T-helper 1 cell treated with Interleukin-12 subunit alpha and Interleukin-12 subunit beta and Interleukin-4 antibody, amounts not matched to agents 30 μg/mL and 1 μg/mL, for 36 hours (primary cell): ENCODE results near the gene LIPC.

Experiments used
- H3K27ac Mint-ChIP-seq: one replicate; pipeline ENCODE4 v1.8.0; 2021; ENCODE audit warnings: mild to moderate bottlenecking, mixed read lengths
- H3K27me3 Mint-ChIP-seq: one replicate; pipeline ENCODE4 v1.8.0; 2021; ENCODE audit warnings: low read depth, mixed read lengths
- H3K36me3 Mint-ChIP-seq: one replicate; pipeline ENCODE4 v1.8.0; 2021; ENCODE audit warnings: low read depth, mixed read lengths
- H3K4me1 Mint-ChIP-seq: one replicate; pipeline ENCODE4 v1.8.0; 2021; ENCODE audit warnings: low read depth, mixed read lengths
- H3K4me3 Mint-ChIP-seq: one replicate; pipeline ENCODE4 v1.8.0; 2021; ENCODE audit warnings: mild to moderate bottlenecking, moderate library complexity, mixed read lengths
- H3K9me3 Mint-ChIP-seq: one replicate; pipeline ENCODE4 v1.8.0; 2021; ENCODE audit warnings: mixed read lengths

The LIPC gene

DNA sequence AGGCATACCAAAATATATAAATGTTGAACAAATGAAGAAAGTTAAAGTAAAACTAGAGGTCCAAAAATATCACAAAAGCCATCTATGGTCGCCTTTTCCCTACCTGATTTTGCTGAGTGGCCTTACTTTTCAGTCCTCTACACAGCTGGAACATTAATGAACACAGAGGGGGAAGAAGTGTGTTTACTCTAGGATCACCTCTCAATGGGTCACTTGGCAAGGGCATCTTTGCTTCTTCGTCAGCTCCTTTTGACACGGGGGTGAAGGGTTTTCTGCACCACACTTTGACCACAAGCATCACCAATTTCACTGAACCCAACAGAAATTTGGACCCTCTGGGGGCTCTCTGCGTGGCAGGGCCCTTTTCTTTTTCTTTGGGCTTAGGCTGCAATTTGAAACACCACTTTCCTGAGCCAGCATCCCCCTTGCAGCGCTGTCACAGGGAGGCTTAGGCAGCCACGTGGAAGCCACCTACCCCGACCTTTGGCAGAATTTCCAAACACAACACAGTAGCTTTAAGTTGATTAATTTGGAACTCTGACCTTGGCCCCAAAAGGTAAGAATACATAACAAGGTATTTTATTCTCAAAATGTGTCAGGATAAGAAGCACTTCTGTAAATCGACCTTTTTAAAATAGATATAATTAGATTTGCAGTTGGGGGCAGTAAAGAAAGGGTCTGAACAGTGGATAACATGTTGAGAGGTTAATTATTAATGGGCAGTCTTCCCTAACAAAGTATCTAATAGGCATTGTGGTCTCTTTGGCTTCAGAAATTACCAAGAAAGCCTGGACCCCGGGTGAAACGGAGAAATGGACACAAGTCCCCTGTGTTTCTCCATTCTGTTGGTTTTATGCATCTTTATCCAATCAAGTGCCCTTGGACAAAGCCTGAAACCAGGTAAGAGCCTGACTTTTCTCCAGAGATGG lies at the start of gene LIPC:
TSS of gene LIPC (plus strand) at position 771 of the 929 bp plus-strand sequence. CDS start at position 813, 42 bp downstream.
- Mint-ChIP-seq H3K27ac (no peak within 1 kb of the TSS), H3K27me3 (no peaks in the 10 kb centered on the region), H3K9me3 (no peaks in the 10 kb centered on the region), H3K4me3 (no peak within 1 kb of the TSS), H3K4me1 (no peaks in the 10 kb centered on the region), H3K36me3 (no peaks in the 10 kb centered on the region)

DNA sequence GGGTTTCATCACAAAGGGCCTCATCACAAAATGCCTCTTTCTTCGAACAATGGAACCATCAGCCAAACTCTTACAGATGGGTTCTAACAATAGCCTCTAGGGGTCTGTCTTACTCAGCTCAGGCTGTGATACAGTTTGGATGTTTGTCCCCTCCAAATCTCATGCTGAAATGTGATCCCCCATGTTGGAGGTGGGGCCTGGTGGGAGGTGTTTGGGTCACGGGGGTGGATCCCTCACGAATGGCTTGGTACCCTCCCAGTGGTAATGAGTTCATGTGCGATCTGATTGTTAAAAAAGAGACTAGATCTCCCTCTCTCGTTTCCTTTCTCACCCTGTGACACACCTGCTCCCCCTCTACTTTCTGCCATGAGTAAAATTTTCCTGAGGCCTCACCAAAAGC lies 47.9 kb upstream of the LIPC start:
- H3K36me3 Mint-ChIP-seq: peaks cover 3% of the 10 kb centered on the region
- H3K4me1 Mint-ChIP-seq: peaks cover 6% of the 10 kb centered on the region
- H3K4me3 Mint-ChIP-seq: no peak overlapping the region
- H3K9me3 Mint-ChIP-seq: peaks cover 8% of the 10 kb centered on the region
- no peaks in the 10 kb centered on the region for H3K27me3 Mint-ChIP-seq
- peak overlapping the region; percentile 73 for H3K27ac Mint-ChIP-seq

- peaks cover 6% of the 10 kb centered on the region for H3K4me1 Mint-ChIP-seq
- no peaks in the 10 kb centered on the region for H3K27me3 Mint-ChIP-seq
- peaks cover under 1% of the 10 kb centered on the region for H3K9me3 Mint-ChIP-seq
- H3K36me3 Mint-ChIP-seq: peaks cover 3% of the 10 kb centered on the region
- no peak overlapping the region for H3K27ac Mint-ChIP-seq
- no peak overlapping the region for H3K4me3 Mint-ChIP-seq
Observed at GRCh38 chr15:58384667-58385066, 47.1 kb upstream of the LIPC start.

GRCh38 chr15:58386081-58386480 lies 45.7 kb upstream of the LIPC start:
- Mint-ChIP-seq H3K9me3 (no peaks in the 10 kb centered on the region), H3K4me3 (no peak overlapping the region), H3K27me3 (no peaks in the 10 kb centered on the region), H3K4me1 (peaks cover 6% of the 10 kb centered on the region), H3K27ac (no peak overlapping the region), H3K36me3 (peaks cover 3% of the 10 kb centered on the region)

DNA sequence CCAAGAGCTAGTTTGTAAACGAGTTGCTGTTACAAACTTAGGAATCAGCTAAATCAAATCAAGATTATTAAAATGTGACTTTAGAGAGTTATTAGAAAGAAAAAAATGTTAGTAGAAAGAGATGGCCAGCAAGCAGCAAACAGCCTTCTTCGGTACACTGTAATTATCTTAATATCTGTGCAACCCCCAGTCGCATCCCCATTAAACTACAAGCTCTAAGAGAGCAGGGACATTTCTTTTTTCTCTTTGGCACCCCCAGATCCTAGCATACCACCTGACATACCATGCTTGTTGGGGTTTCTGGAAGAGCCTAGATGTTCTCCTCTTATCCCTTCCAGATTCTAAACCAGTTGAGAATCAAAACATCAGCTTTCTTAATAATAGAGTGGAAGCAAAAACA lies 45.1 kb upstream of the LIPC start:
- Mint-ChIP-seq H3K4me1 (peaks cover 6% of the 10 kb centered on the region), H3K27me3 (no peaks in the 10 kb centered on the region), H3K4me3 (no peak overlapping the region), H3K9me3 (no peaks in the 10 kb centered on the region), H3K36me3 (peaks cover 2% of the 10 kb centered on the region), H3K27ac (no peak overlapping the region)

DNA sequence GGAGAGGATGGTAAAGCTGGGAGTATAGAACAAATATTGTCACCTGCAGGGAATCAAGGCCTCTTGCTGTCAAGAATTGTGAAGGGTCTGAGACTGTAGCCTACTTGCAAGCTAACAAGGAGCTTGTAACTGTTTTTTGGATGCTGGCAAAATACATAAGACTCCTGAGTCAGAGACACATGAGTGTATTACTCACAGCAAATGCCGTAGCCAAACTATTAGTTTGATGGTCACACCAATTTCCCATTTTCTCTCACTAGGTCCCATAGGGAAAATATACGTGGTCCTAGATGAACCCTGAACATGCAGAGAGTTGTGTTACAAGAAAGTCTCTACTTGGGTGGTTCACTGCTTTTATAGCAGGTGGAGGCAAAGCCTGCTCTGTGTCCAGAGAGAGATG lies 44.7 kb upstream of the LIPC start:
- H3K4me3 Mint-ChIP-seq: no peak overlapping the region
- H3K4me1 Mint-ChIP-seq: peaks cover 6% of the 10 kb centered on the region

GRCh38 chr15:58388211-58388610 lies 43.6 kb upstream of the LIPC start:
- Mint-ChIP-seq H3K4me3 (no peak overlapping the region), H3K36me3 (no peaks in the 10 kb centered on the region), H3K27ac (no peak overlapping the region), H3K27me3 (no peaks in the 10 kb centered on the region), H3K9me3 (no peaks in the 10 kb centered on the region), H3K4me1 (peaks cover 6% of the 10 kb centered on the region)

More for the DNA sequence above, 44.7 kb upstream of the LIPC start:
- no peaks in the 10 kb centered on the region for H3K36me3 Mint-ChIP-seq
- no peaks in the 10 kb centered on the region for H3K9me3 Mint-ChIP-seq
- H3K27ac Mint-ChIP-seq: no peak overlapping the region
- no peaks in the 10 kb centered on the region for H3K27me3 Mint-ChIP-seq

DNA sequence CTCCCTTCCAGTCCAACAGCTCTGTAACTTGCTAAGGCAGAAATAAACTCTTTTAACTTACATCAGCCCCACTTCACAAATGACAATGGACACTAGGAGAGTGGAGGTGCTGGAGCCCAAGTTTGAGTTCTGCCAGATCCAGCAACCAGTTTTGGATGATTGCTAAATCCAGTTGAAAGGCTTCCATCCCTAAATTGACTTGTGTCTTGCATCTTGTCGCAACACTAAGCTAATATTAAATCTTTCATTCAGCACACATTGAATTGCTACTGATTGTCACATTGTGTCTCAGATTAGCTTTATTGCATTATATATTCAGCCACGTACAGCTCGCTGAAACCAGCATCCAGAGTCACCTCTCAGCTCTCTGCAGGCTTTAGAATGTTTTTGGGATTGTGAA lies 41.7 kb upstream of the LIPC start:
- no peaks in the 10 kb centered on the region for H3K4me1 Mint-ChIP-seq
- no peaks in the 10 kb centered on the region for H3K9me3 Mint-ChIP-seq
- no peak overlapping the region for H3K27ac Mint-ChIP-seq
- H3K27me3 Mint-ChIP-seq: peaks cover 2% of the 10 kb centered on the region
- no peak overlapping the region for H3K4me3 Mint-ChIP-seq
- H3K36me3 Mint-ChIP-seq: no peaks in the 10 kb centered on the region

DNA sequence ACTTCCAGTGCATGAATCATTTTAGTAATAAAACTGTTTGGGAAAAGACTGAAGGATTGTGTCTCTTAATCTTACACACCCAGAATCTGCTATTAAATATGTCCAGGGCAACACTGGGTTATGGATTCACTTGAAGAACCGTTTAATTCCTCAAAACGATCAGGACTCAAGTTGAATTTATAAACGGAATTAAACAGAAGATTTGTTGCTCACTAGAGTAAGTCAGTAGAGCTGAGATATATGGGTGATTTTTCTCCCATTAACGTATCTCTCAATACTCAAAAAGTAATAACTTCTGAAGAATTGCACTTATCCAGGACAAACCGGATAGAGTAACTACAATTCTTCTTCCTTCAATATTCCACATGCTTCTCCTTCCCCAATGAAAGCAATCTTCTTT lies 41.1 kb upstream of the LIPC start:
- Mint-ChIP-seq H3K36me3 (no peaks in the 10 kb centered on the region), H3K9me3 (no peaks in the 10 kb centered on the region), H3K4me3 (no peak overlapping the region), H3K4me1 (no peaks in the 10 kb centered on the region), H3K27me3 (peaks cover 5% of the 10 kb centered on the region), H3K27ac (no peak overlapping the region)

GRCh38 chr15:58391088-58391487 lies 40.7 kb upstream of the LIPC start:
- Mint-ChIP-seq H3K9me3 (no peaks in the 10 kb centered on the region), H3K4me1 (no peaks in the 10 kb centered on the region), H3K27ac (no peak overlapping the region), H3K36me3 (no peaks in the 10 kb centered on the region), H3K27me3 (peaks cover 9% of the 10 kb centered on the region), H3K4me3 (no peak overlapping the region)

DNA sequence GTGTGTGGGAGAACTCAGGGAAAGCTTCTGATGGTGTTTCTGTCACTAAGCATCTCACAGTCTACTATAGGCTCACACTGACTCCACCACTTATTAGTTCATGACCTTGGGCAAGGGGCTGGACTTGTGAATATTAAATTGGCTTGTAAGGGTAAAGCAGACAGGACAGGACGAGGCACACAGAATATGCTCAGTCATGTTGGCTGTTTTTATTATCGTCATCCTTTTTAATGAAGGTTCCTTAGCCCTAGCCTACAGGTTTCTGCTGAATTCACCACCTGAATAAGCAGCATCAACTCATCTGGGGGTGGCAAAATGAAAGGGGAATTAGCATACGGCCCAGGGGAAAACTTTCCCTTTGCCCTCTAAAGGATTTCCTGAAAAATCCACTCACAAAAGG lies 39.6 kb upstream of the LIPC start:
- peaks cover 16% of the 10 kb centered on the region for H3K27me3 Mint-ChIP-seq

GRCh38 chr15:58392611-58393161 lies 39.1 kb upstream of the LIPC start:
- H3K27me3 Mint-ChIP-seq: peaks cover 20% of the 10 kb centered on the region
- no peaks in the 10 kb centered on the region for H3K36me3 Mint-ChIP-seq
- H3K27ac Mint-ChIP-seq: no peak overlapping the region
- no peaks in the 10 kb centered on the region for H3K4me1 Mint-ChIP-seq
- no peak overlapping the region for H3K4me3 Mint-ChIP-seq
- no peaks in the 10 kb centered on the region for H3K9me3 Mint-ChIP-seq

More for the DNA sequence above, 39.6 kb upstream of the LIPC start:
- H3K9me3 Mint-ChIP-seq: no peaks in the 10 kb centered on the region
- no peaks in the 10 kb centered on the region for H3K4me1 Mint-ChIP-seq
- no peaks in the 10 kb centered on the region for H3K36me3 Mint-ChIP-seq
- H3K27ac Mint-ChIP-seq: no peak overlapping the region
- H3K4me3 Mint-ChIP-seq: no peak overlapping the region

DNA sequence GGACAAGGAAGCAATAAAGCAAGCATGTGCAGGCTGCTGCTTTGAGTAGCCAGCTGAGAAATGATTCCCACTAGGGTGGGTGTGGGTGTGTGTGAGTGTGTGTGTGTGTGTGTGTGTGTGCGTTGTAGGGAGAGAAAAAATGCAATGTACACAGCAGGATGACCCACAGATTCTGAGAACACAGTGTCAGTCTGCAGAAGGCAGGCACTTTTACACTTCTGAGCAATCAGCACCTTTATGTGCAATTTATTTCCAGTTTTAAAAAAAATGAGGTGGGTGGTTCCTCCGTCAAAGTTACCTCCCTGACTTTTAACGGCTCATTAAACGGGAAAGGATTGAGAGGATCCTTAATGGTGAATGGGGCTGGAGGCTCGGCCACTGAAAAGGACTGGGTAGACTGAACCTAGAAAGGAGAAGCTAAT lies 38.5 kb upstream of the LIPC start:
- H3K36me3 Mint-ChIP-seq: no peaks in the 10 kb centered on the region
- H3K4me1 Mint-ChIP-seq: no peaks in the 10 kb centered on the region
- H3K27ac Mint-ChIP-seq: no peak overlapping the region
- no peaks in the 10 kb centered on the region for H3K9me3 Mint-ChIP-seq
- H3K27me3 Mint-ChIP-seq: peaks cover 24% of the 10 kb centered on the region
- H3K4me3 Mint-ChIP-seq: no peak overlapping the region

DNA sequence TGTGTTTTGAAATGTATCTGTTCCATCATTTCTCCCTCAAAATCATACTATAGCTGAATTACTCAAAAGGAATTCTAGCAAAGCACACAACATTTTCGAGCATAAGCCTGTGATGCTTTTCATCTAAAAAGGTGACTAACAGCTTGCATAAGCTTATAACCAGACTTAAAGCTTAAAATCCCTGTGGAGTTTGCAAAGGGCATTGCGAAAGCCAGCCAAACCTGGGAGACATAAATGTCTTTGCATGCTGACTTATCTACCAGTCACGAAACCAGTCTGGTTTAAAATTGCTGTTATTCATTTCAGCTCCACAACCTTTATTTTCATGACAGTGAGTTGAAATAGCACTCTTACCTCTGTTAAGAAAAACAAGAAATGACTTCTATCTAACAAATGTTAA lies 35.6 kb upstream of the LIPC start:
- H3K27me3 Mint-ChIP-seq: peaks cover 24% of the 10 kb centered on the region
- H3K4me1 Mint-ChIP-seq: no peaks in the 10 kb centered on the region
- H3K36me3 Mint-ChIP-seq: no peaks in the 10 kb centered on the region
- H3K9me3 Mint-ChIP-seq: no peaks in the 10 kb centered on the region
- no peak overlapping the region for H3K4me3 Mint-ChIP-seq
- no peak overlapping the region for H3K27ac Mint-ChIP-seq

- H3K4me1 Mint-ChIP-seq: no peaks in the 10 kb centered on the region
Observed at GRCh38 chr15:58398071-58398470, 33.7 kb upstream of the LIPC start.

More at GRCh38 chr15:58398071-58398470, 33.7 kb upstream of the LIPC start:
- Mint-ChIP-seq H3K27me3 (peaks cover 24% of the 10 kb centered on the region), H3K27ac (no peak overlapping the region), H3K4me3 (no peak overlapping the region), H3K36me3 (no peaks in the 10 kb centered on the region), H3K9me3 (no peaks in the 10 kb centered on the region)
